Effector memory CD4-positive, alpha-beta T cell (primary cell): ENCODE measurements around the gene COL5A1.

Experiments used
- DNase-seq, 3 donors: peaks; one replicate each; pipeline ENCODE4 v3.0.0-alpha.2; 2020
- H3K27ac ChIP-seq: 2 replicates; pipeline ENCODE4 v1.7.0; 2013; ENCODE audit warnings: mild to moderate bottlenecking, low read length, moderate library complexity; ENCODE audit not compliant: insufficient read depth, poor library complexity, severe bottlenecking
- H3K27me3 ChIP-seq: replicated peaks from 2 replicates; pipeline ENCODE4 v1.7.0; 2013; ENCODE audit warnings: mild to moderate bottlenecking, low read length; ENCODE audit not compliant: insufficient read depth, control insufficient read depth, poor library complexity, severe bottlenecking
- H3K36me3 ChIP-seq: 2 replicates; pipeline ENCODE4 v1.7.0; 2013; ENCODE audit warnings: mild to moderate bottlenecking, low read length, moderate library complexity; ENCODE audit not compliant: control insufficient read depth, insufficient read depth
- H3K4me1 ChIP-seq: 2 replicates; pipeline ENCODE4 v1.7.0; 2013; ENCODE audit warnings: low read length, mild to moderate bottlenecking; ENCODE audit not compliant: control insufficient read depth, insufficient read depth, poor library complexity, severe bottlenecking
- H3K4me3 ChIP-seq: 2 replicates; pipeline ENCODE4 v1.7.0; 2013; ENCODE audit warnings: low read length, low read depth, mild to moderate bottlenecking; ENCODE audit not compliant: insufficient read depth, poor library complexity, severe bottlenecking
- H3K9me3 ChIP-seq: 2 replicates; pipeline ENCODE4 v1.7.0; 2013; ENCODE audit warnings: mild to moderate bottlenecking, low read length, moderate library complexity; ENCODE audit not compliant: control insufficient read depth

The COL5A1 gene

DNA sequence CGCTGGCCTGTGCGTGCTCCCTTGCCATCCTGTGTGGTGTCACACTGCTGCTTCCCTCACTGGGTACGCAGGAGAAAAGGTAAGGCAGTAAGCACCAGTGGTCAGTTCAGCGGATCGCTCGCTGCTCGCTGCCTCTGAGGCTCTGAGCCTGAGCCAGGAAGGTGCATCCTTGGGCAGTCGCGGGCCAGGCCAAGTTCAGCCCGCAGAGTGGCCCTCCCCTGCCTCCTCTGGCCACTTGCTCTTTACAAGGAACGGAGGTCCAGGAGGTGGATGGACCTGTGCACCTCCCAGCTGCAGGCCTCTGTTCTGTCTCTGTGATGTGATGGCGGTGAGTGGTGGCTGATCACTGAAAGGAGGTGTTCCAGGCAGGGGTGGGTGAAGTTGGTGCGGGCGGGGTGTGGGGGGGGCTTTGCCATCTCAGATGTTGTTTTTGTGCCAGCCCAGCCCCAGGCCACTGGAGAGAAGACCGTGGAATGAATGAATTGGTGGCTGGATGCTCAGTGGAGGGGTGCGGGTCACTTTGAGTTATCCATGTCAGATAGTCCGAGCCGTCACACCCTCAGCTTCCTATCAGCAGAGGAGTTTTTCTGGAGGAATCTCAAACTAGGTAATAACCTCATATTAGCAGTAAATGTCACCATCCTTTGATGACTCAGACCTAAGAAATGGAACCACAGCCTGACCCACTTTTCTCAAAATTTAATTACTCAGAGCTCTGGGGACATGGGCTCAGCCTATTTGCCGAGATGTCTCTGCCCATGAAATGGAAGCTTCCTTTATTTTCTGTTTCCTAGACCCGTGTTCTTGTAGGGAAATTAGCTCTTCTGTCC is 7.3 kb downstream of the COL5A1 start:
- Histone ChIP-seq H3K9me3 (no peaks in the 10 kb centered on the region), H3K27ac (no peak overlapping the region), H3K4me1 (peaks cover 3% of the 10 kb centered on the region), H3K27me3 (no peaks in the 10 kb centered on the region), H3K4me3 (no peak overlapping the region), H3K36me3 (no peaks in the 10 kb centered on the region)
- DNase-seq: no peak

DNA sequence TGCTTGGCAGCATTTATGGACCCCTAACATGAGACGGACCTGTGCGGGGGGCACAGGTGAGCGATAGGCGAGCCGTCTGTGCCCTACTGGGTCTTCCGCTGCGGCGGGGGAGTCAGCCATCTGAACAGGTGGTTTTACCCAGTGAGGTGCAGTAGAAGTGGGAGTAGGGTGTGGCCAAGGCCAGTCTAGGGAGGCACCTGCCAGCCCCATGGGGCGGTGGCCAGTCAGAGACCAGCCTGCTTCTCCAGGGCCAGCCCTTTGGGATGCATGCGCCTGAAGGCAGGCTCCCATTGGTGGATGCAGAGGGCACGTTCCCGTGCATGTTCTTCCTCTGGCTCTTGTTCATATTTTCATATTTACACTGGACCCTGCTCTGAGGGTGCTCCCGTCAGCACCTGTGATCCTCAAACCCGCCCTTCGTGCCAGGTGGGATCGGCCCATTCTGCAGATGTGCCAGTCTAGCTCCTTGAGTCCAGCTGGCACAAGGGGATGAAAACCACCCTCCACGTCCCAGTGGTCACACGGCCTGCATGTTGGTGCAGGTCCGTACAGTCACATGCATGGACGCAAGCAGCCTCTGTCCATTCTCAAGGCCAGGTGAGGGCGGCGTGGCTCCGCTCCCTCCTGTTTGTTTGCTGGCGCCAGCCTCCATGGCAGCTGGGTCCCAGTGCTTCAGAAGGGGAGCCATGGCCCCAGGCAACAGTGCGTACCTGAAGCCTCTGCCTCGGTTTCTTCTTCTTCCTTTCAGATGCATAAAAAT is 9.0 kb downstream of the COL5A1 start:
- Histone ChIP-seq H3K27ac (no peak overlapping the region), H3K36me3 (no peaks in the 10 kb centered on the region), H3K4me1 (peaks cover 3% of the 10 kb centered on the region), H3K4me3 (no peak overlapping the region), H3K27me3 (no peaks in the 10 kb centered on the region), H3K9me3 (no peaks in the 10 kb centered on the region)
- no peak for DNase-seq

DNA sequence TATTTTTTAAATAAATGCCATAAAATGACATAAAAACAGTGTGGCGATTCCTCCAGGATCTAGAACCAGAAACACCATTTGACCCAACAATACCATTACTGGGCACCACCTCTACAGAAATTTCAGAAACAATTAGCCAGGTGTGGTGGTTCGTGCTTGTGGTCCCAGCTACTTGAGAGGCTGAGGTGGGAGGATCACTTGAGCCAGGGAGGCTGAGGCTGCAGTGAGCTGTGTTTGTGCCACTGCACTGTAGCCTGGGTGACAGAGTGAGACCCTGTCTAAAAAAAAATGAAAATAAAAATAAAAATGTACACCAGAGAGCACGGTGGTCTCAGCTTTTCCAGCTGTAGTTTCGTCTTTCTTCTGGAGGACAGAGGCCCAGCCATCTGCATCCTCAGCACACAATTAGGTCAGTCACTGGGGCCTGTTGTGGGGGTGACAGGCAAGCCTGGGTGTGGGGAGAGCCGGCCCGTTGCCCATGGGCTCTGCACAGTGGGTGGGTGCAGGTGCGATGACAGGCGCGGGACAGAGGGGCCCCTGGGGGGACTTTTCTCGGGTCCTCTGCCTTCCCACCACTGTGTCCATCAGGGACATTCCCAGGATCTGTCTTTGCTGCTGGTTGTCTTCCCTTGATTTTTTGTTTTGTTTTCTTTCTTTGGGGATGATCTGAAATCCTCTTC is 9.8 kb downstream of the COL5A1 start:
- Histone ChIP-seq H3K27ac (no peak overlapping the region), H3K9me3 (no peaks in the 10 kb centered on the region), H3K4me3 (no peak overlapping the region), H3K4me1 (peaks cover 3% of the 10 kb centered on the region), H3K27me3 (no peaks in the 10 kb centered on the region), H3K36me3 (no peaks in the 10 kb centered on the region)
- DNase-seq: no peak

DNA sequence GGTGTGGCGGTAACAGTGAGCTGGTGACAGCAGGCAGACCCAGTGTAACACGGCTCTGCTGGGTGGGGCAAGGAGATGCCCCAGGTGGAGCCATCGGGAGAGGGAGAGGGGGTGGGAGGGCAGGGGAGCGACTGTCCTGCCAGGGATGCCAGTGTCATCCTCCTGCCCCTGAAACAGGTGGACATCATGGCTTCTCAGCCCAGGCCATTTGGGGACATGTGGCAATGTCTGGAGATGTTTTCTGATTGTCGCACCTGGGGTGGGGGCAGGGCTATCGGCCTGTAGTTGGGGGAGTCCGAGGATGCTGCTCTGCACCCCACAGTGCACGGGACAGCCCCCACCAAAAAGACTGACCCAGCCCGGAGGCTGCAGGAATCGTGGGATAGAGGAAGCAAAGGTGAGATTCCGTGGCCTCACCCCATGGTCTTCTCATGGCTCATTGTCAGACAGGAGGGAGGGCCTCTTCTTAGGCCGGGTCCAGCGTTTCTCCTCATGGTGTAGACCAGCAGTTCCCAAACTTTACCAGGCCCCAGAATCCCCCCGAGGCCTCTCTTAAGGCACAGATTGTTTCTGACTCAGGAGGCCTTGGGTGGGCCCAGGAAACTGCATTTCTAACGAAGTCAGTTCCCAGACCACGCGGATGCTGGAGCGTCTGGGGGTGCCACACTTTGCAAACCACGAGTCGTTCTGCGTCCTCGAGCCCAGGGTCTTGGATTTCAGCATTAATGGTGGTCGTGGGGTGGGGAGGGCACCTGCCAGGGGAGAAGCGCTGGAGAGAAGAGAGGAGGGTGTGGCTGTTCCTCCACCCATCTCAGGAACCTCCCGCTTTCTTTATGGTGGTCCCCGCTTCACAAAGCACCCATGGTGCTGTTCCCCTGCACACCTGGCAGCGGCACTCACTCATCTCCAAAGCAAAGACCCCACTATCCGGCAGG is 11.0 kb downstream of the COL5A1 start:
- no peak for DNase-seq
- Histone ChIP-seq H3K27me3 (no peaks in the 10 kb centered on the region), H3K36me3 (no peaks in the 10 kb centered on the region), H3K27ac (no peak overlapping the region), H3K9me3 (no peaks in the 10 kb centered on the region), H3K4me1 (peaks cover 3% of the 10 kb centered on the region), H3K4me3 (no peak overlapping the region)

DNA sequence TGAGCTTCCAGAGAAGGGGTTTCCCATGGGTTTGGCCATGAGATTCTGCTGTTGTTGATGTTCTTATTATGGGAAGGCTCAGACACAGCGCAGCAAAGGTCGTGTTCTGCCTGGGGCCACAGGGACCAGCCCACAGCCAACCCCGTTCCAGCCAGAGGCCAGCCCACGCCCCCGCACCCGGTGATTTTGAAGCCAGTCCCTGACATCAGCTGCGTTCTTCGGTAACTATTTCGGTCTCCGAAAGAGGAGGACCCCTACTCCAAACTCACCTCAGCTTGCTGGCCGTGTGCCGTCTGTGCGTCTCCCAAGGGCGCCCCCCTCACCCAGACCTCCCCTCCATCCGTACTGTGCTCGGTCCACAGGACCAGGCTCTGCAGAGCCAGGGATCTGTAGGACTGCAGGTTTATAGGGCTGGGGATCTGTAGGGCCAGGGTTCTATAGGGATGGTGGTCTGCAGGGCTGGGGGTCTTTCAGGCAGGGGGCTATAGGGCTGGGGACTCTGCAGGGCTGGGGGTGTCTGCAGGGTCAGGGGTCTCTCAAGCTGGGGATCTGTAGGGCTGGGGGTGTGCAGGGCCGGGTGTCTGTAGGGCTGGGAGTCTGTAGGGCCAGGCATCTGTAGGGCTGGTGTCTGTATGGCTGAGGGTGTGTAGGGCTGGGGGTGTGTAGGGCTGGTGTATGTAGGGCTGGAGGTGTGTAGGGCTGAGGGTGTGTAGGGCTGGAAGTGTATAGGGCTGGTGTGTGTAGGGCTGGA is 11.8 kb downstream of the COL5A1 start:
- peaks cover 3% of the 10 kb centered on the region for H3K4me1 ChIP-seq
- H3K27ac ChIP-seq: no peak overlapping the region
- H3K4me3 ChIP-seq: no peak overlapping the region
- no peaks in the 10 kb centered on the region for H3K36me3 ChIP-seq
- DNase-seq: no peak
- no peaks in the 10 kb centered on the region for H3K27me3 ChIP-seq
- H3K9me3 ChIP-seq: no peaks in the 10 kb centered on the region

DNA sequence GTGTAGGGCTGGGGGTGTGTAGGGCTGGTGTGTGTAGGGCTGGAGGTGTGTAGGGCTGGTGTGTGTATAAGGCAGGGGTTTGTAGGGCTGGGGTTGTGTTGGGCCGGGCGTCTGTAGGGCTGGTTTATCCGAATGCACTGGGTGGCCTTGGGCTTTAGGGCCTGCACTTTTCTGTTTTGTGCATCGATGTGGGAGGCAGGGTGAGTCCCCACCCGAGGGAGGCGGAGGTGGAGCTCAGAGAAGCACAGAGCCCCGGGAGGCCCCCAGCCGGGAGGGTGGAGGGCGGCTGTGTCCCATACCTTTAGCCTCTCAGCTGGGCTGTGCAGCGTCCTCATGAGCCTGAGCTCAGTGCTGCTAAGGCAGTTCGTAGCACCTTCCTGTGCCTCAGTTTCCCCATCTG is 13.5 kb downstream of the COL5A1 start:
- no peak overlapping the region for H3K27ac ChIP-seq
- H3K4me1 ChIP-seq: no peaks in the 10 kb centered on the region
- H3K36me3 ChIP-seq: no peaks in the 10 kb centered on the region
- H3K27me3 ChIP-seq: no peaks in the 10 kb centered on the region
- no peak for DNase-seq
- H3K9me3 ChIP-seq: no peaks in the 10 kb centered on the region
- no peak overlapping the region for H3K4me3 ChIP-seq

DNA sequence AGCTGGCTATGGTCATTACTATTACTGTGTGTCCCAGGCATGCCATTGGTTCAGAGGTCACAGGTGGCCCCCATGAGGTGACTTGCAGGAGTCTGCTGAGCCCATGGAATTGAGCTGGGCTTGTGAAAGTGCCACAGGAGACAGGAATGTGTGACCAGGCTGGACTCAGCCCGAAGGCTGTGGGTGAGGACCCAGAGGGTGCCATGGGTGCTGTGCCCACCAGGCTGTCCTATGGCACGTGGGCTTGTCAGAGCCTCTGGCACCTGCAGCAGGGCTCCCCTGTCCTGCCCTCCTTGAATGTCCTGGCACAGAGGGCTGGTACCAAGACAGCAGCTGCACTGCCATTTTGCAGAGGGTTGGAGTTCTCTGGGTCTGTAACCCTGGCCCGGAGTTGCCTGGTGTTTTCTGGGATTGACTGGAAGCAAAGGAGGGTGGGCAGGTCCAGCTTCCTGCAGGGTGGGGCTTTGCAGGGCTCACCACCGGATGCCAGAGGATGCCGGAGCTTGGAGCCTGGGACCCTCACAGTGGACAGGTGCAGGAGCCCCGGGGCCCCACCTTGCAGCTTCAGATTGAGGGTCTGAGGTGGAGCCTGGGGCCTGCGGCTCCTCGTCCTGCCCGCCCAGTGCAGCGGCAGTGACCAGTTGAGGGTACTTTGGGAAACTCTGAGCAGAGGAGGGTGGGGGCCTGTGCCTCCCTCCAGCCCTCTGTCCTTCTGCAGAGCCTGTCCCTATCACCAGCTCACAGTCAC is 14.2 kb downstream of the COL5A1 start:
- Histone ChIP-seq H3K27me3 (no peaks in the 10 kb centered on the region), H3K9me3 (peaks cover 5% of the 10 kb centered on the region), H3K4me3 (no peak overlapping the region), H3K4me1 (no peaks in the 10 kb centered on the region), H3K27ac (no peak overlapping the region), H3K36me3 (no peaks in the 10 kb centered on the region)
- DNase-seq: no peak

DNA sequence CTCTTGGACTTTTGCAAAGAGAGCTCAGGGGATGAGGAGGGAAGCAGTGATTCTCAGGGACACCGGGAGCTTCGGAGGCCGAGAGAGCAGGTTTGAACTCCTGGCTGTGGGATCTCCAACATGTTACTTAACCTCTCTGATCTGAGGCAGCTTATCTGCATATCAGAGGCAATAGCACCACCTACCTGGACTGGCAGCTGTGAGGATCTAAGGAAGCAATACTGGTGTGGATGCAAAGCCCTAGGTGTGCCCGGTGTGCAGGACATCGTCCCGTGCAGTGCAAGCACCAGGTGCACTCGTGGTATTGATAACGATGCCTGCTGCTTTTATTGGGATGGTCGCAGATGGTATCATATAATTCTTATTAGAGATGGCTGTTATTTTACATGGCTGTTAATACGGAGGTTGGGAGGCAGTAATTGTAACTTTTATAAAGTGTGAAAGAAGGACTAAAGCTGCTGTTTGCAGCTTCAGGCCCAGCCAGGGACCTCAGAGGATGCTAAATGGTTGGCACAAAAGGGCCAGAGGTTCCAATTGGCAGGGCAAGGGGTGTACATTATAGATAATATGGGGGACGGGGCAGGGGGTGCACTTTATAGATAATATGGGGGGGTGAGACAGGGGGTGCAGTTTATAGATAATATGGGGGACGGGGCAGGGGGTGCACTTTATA is 14.9 kb downstream of the COL5A1 start:
- H3K36me3 ChIP-seq: no peaks in the 10 kb centered on the region
- H3K9me3 ChIP-seq: peaks cover 5% of the 10 kb centered on the region
- DNase-seq: no peak
- no peak overlapping the region for H3K27ac ChIP-seq
- no peaks in the 10 kb centered on the region for H3K4me1 ChIP-seq
- no peak overlapping the region for H3K4me3 ChIP-seq
- no peaks in the 10 kb centered on the region for H3K27me3 ChIP-seq
